ENCODE data around the gene SPRY2. TPM values are rescaled to one million over a fixed set of nuclear protein-coding genes. Genes with fewer than 3 reads are reported as not detected.

SPRY2 gene
- total and polyA plus RNA-seq, 2 of the 13 experiments (the other 11 are each of a cell fraction or from before 2014, with no cell fraction given) = 7.4 to 25.1 TPM

GRCh38 chr13:80361883-80362327, 21.0 kb upstream of the SPRY2 start (continued):
- TF ChIP-seq HMG20A (CRISPR knock-in tag; IDR thresholded peaks at IDR 0.05; ENCODE audit: borderline replicate concordance) (peak; percentile 72; the same call in 1 of the 2 replicates), ZBTB26 (CRISPR knock-in tag; IDR thresholded peaks at IDR 0.05; ENCODE audit: borderline replicate concordance) (peak; percentile 44; the same call in 1 of the 2 replicates), NCOA2 (CRISPR knock-in tag; IDR thresholded peaks at IDR 0.05) (peak; percentile 59; the same call in 1 of the 2 replicates), ZNF296 (CRISPR knock-in tag; conservative IDR thresholded peaks at IDR 0.05) (no peak), SSRP1 (CRISPR knock-in tag; IDR thresholded peaks at IDR 0.05) (no peak), MED1 (CRISPR knock-in tag; IDR thresholded peaks at IDR 0.05) (peak; percentile 23; the same call in 1 of the 2 replicates), MNT (IDR thresholded peaks at IDR 0.05) (no peak), ETV5 (CRISPR knock-in tag; IDR thresholded peaks at IDR 0.05; ENCODE audit: borderline replicate concordance) (peak; percentile 76; the same call in 1 of the 2 replicates), IRX3 (CRISPR knock-in tag; IDR thresholded peaks at IDR 0.05; ENCODE audit: borderline replicate concordance, low read depth) (no peak), ZNF629 (CRISPR knock-in tag; conservative IDR thresholded peaks at IDR 0.05) (0 out of 2 replicates have a peak, but pooled peaks have one; percentile 7), PCBP2 (optimal IDR thresholded peaks at IDR 0.05; ENCODE audit: low read depth, low read length, poor library complexity, severe bottlenecking) (no peak), EP300 (IDR thresholded peaks at IDR 0.05; ENCODE audit: low read depth in 2 of 2, low read length in 2 of 2) (peak in 1 of 2 experiments; percentile 71; a peak in 1 of 4 replicates), EP300 (CRISPR knock-in tag; IDR thresholded peaks at IDR 0.05; ENCODE audit: borderline replicate concordance) (peak; percentile 74; the same call in 1 of the 2 replicates)
- TF ChIP-seq, protein P1, sequence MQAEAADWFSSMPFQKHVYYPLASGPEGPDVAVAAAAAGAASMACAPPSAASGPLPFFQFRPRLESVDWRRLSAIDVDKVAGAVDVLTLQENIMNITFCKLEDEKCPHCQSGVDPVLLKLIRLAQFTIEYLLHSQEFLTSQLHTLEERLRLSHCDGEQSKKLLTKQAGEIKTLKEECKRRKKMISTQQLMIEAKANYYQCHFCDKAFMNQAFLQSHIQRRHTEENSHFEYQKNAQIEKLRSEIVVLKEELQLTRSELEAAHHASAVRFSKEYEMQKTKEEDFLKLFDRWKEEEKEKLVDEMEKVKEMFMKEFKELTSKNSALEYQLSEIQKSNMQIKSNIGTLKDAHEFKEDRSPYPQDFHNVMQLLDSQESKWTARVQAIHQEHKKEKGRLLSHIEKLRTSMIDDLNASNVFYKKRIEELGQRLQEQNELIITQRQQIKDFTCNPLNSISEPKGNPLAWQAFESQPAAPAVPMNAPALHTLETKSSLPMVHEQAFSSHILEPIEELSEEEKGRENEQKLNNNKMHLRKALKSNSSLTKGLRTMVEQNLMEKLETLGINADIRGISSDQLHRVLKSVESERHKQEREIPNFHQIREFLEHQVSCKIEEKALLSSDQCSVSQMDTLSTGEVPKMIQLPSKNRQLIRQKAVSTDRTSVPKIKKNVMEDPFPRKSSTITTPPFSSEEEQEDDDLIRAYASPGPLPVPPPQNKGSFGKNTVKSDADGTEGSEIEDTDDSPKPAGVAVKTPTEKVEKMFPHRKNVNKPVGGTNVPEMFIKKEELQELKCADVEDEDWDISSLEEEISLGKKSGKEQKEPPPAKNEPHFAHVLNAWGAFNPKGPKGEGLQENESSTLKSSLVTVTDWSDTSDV (CRISPR knock-in tag; IDR thresholded peaks at IDR 0.05) = no peak
- TF ChIP-seq, protein P2, sequence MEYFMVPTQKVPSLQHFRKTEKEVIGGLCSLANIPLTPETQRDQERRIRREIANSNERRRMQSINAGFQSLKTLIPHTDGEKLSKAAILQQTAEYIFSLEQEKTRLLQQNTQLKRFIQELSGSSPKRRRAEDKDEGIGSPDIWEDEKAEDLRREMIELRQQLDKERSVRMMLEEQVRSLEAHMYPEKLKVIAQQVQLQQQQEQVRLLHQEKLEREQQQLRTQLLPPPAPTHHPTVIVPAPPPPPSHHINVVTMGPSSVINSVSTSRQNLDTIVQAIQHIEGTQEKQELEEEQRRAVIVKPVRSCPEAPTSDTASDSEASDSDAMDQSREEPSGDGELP (IDR thresholded peaks at IDR 0.05; ENCODE audit: borderline replicate concordance, low read depth) = peak; percentile 30; the same call in 1 of the 2 replicates
- TF ChIP-seq, protein P3, sequence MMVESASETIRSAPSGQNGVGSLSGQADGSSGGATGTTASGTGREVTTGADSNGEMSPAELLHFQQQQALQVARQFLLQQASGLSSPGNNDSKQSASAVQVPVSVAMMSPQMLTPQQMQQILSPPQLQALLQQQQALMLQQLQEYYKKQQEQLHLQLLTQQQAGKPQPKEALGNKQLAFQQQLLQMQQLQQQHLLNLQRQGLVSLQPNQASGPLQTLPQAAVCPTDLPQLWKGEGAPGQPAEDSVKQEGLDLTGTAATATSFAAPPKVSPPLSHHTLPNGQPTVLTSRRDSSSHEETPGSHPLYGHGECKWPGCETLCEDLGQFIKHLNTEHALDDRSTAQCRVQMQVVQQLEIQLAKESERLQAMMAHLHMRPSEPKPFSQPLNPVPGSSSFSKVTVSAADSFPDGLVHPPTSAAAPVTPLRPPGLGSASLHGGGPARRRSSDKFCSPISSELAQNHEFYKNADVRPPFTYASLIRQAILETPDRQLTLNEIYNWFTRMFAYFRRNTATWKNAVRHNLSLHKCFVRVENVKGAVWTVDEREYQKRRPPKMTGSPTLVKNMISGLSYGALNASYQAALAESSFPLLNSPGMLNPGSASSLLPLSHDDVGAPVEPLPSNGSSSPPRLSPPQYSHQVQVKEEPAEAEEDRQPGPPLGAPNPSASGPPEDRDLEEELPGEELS (CRISPR knock-in tag; IDR thresholded peaks at IDR 0.05) = peak; percentile 69
- TF ChIP-seq, protein P4, sequence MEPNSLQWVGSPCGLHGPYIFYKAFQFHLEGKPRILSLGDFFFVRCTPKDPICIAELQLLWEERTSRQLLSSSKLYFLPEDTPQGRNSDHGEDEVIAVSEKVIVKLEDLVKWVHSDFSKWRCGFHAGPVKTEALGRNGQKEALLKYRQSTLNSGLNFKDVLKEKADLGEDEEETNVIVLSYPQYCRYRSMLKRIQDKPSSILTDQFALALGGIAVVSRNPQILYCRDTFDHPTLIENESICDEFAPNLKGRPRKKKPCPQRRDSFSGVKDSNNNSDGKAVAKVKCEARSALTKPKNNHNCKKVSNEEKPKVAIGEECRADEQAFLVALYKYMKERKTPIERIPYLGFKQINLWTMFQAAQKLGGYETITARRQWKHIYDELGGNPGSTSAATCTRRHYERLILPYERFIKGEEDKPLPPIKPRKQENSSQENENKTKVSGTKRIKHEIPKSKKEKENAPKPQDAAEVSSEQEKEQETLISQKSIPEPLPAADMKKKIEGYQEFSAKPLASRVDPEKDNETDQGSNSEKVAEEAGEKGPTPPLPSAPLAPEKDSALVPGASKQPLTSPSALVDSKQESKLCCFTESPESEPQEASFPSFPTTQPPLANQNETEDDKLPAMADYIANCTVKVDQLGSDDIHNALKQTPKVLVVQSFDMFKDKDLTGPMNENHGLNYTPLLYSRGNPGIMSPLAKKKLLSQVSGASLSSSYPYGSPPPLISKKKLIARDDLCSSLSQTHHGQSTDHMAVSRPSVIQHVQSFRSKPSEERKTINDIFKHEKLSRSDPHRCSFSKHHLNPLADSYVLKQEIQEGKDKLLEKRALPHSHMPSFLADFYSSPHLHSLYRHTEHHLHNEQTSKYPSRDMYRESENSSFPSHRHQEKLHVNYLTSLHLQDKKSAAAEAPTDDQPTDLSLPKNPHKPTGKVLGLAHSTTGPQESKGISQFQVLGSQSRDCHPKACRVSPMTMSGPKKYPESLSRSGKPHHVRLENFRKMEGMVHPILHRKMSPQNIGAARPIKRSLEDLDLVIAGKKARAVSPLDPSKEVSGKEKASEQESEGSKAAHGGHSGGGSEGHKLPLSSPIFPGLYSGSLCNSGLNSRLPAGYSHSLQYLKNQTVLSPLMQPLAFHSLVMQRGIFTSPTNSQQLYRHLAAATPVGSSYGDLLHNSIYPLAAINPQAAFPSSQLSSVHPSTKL (CRISPR knock-in tag; IDR thresholded peaks at IDR 0.05) = peak; percentile 76

All from HepG2 (cell line).